GM19099 (cell line): ENCODE data around the gene WLS.

ENCODE experiments used
- POLR2A ChIP-seq: IDR thresholded peaks from 3 replicates; pipeline ENCODE4 v1.6.1; 2011; ENCODE audit warnings: low read depth; ENCODE audit not compliant: insufficient read length; ENCODE audit errors: extremely low read depth

WLS gene

GRCh38 chr1:68230901-68231626 lies 1.3 kb downstream of the WLS start:
- no peak for TF ChIP-seq POLR2A

GRCh38 chr1:68230484-68230802 lies 1.9 kb downstream of the WLS start:
- TF ChIP-seq POLR2A, result no peak

GRCh38 chr1:68229650-68230483 lies 2.5 kb downstream of the WLS start:
- no peak for TF ChIP-seq POLR2A

- no peak for TF ChIP-seq POLR2A
Measured at GRCh38 chr1:68228851-68229250, 3.5 kb downstream of the WLS start.

- no peak for TF ChIP-seq POLR2A
Measured at GRCh38 chr1:68227598-68227997, 4.7 kb downstream of the WLS start.

GRCh38 chr1:68225781-68226180 lies 6.5 kb downstream of the WLS start:
- TF ChIP-seq POLR2A, result no peak

- TF ChIP-seq POLR2A, result no peak
Measured at GRCh38 chr1:68223687-68224086, 8.6 kb downstream of the WLS start.

GRCh38 chr1:68221980-68222373 lies 10.3 kb downstream of the WLS start:
- TF ChIP-seq POLR2A, result no peak

GRCh38 chr1:68221001-68221979 lies 11.0 kb downstream of the WLS start:
- no peak for TF ChIP-seq POLR2A

- TF ChIP-seq POLR2A, result no peak
Measured at GRCh38 chr1:68220420-68220819, 11.9 kb downstream of the WLS start.

- TF ChIP-seq POLR2A, result no peak
Measured at GRCh38 chr1:68218490-68218889, 13.8 kb downstream of the WLS start.

- no peak for TF ChIP-seq POLR2A
Measured at GRCh38 chr1:68217618-68218017, 14.7 kb downstream of the WLS start.

GRCh38 chr1:68217060-68217554 lies 15.2 kb downstream of the WLS start:
- no peak for TF ChIP-seq POLR2A

- no peak for TF ChIP-seq POLR2A
Measured at GRCh38 chr1:68216089-68216772, 16.1 kb downstream of the WLS start.
